ENCODE data around the gene MYO3B.

Gene MYO3B

GRCh38 chr2:170162271-170162632 lies 15.7 kb upstream of the MYO3B start:
- DNase-seq (ENCODE audit: low read depth in 3 of 3, low spot score in 1 of 3), result no peak

GRCh38 chr2:170163411-170164065 lies 14.4 kb upstream of the MYO3B start:
- DNase-seq (ENCODE audit: low read depth in 3 of 3, low spot score in 1 of 3), result no peak

- no peak for DNase-seq (ENCODE audit: low read depth in 3 of 3, low spot score in 1 of 3)
Measured at GRCh38 chr2:170165129-170165528, 12.8 kb upstream of the MYO3B start.

- DNase-seq (ENCODE audit: low read depth in 3 of 3, low spot score in 1 of 3), result no peak
Measured at GRCh38 chr2:170166735-170167134, 11.2 kb upstream of the MYO3B start.

GRCh38 chr2:170170281-170171040 lies 7.5 kb upstream of the MYO3B start:
- no peak for DNase-seq (ENCODE audit: low read depth in 3 of 3, low spot score in 1 of 3)

- DNase-seq (ENCODE audit: low read depth in 3 of 3, low spot score in 1 of 3), result no peak
Measured at GRCh38 chr2:170176212-170176611, 1.7 kb upstream of the MYO3B start.

GRCh38 chr2:170180031-170180566 lies 2.2 kb downstream of the MYO3B start:
- no peak for DNase-seq (ENCODE audit: low read depth in 3 of 3, low spot score in 1 of 3)

- DNase-seq (ENCODE audit: low read depth in 3 of 3, low spot score in 1 of 3), result no peak
Measured at GRCh38 chr2:170181602-170182001, 3.7 kb downstream of the MYO3B start.

- DNase-seq (ENCODE audit: low read depth in 3 of 3, low spot score in 1 of 3), result no peak
Measured at GRCh38 chr2:170185319-170185718, 7.4 kb downstream of the MYO3B start.

- no peak for DNase-seq (ENCODE audit: low read depth in 3 of 3, low spot score in 1 of 3)
Measured at GRCh38 chr2:170189757-170190156, 11.8 kb downstream of the MYO3B start.

- no peak for DNase-seq (ENCODE audit: low read depth in 3 of 3, low spot score in 1 of 3)
Measured at GRCh38 chr2:170190172-170190571, 12.2 kb downstream of the MYO3B start.

- DNase-seq (ENCODE audit: low read depth in 3 of 3, low spot score in 1 of 3), result no peak
Measured at GRCh38 chr2:170191166-170191866, 13.4 kb downstream of the MYO3B start.

- no peak for DNase-seq (ENCODE audit: low read depth in 3 of 3, low spot score in 1 of 3)
Measured at GRCh38 chr2:170196963-170197362, 19.0 kb downstream of the MYO3B start.

GRCh38 chr2:170201275-170201674 lies 23.3 kb downstream of the MYO3B start:
- DNase-seq (ENCODE audit: low read depth in 3 of 3, low spot score in 1 of 3), result no peak

GRCh38 chr2:170201734-170202393 lies 23.9 kb downstream of the MYO3B start:
- DNase-seq (ENCODE audit: low read depth in 3 of 3, low spot score in 1 of 3), result no peak

- DNase-seq (ENCODE audit: low read depth in 3 of 3, low spot score in 1 of 3), result no peak
Measured at GRCh38 chr2:170202437-170202836, 24.5 kb downstream of the MYO3B start.

- no peak for DNase-seq (ENCODE audit: low read depth in 3 of 3, low spot score in 1 of 3)
Measured at GRCh38 chr2:170204298-170204951, 26.5 kb downstream of the MYO3B start.

GRCh38 chr2:170206246-170206645 lies 28.3 kb downstream of the MYO3B start:
- DNase-seq (ENCODE audit: low read depth in 3 of 3, low spot score in 1 of 3), result no peak

GRCh38 chr2:170206805-170207407 lies 29.0 kb downstream of the MYO3B start:
- no peak for DNase-seq (ENCODE audit: low read depth in 3 of 3, low spot score in 1 of 3)

GRCh38 chr2:170207901-170208300 lies 30.0 kb downstream of the MYO3B start:
- no peak for DNase-seq (ENCODE audit: low read depth in 3 of 3, low spot score in 1 of 3)

GRCh38 chr2:170208967-170209366 lies 31.0 kb downstream of the MYO3B start:
- DNase-seq (ENCODE audit: low read depth in 3 of 3, low spot score in 1 of 3), result no peak

All from stimulated activated CD4-positive, alpha-beta T cell treated with anti-CD3 and anti-CD28 coated beads, TNF-alpha, amount 100 ng/mL, for 1 hour (primary cell).